ENCODE measurements around the gene DEFB116.
"Not testable (repeated sequence)": the region's sequence is repeated elsewhere in the genome, so short reads cannot be mapped to it uniquely, and the experiment has no call there.

GRCh38 chr20:31284964-31285363, 23.4 kb downstream of the DEFB116 start:
- not testable (repeated sequence) for TF ChIP-seq TEAD4 (IDR thresholded peaks at IDR 0.05; ENCODE audit: low read depth, low read length); EZH2 (IDR thresholded peaks at IDR 0.05; ENCODE audit: low read depth, low read length, severe bottlenecking); ATF3 (IDR thresholded peaks at IDR 0.05; ENCODE audit: insufficient read depth, low read depth, low read length); CBX5 (IDR thresholded peaks at IDR 0.05; ENCODE audit: low read depth, low read length); EP300 (IDR thresholded peaks at IDR 0.05; ENCODE audit: borderline replicate concordance in 1 of 2, low read depth in 2 of 2, low read length in 2 of 2); SIN3A (conservative IDR thresholded peaks at IDR 0.05 in 1 of 2, IDR thresholded peaks at IDR 0.05 in 1 of 2; ENCODE audit: low read depth in 1 of 2, low read length in 2 of 2); GABPA (IDR thresholded peaks at IDR 0.05; ENCODE audit: borderline replicate concordance, insufficient read depth, low read length); YY1 (IDR thresholded peaks at IDR 0.05; ENCODE audit: low read depth, low read length); CTCF (IDR thresholded peaks at IDR 0.05; ENCODE audit: control extremely low read depth in 1 of 3, insufficient read depth in 1 of 3, low read depth in 1 of 3, low read length in 3 of 3)
